NCI-H2029 (cell line): ENCODE measurements around the gene TRAK1.

ENCODE experiments used
- DNase-seq: peaks from one replicate; lab custom pipeline; 2025; lab: John Stamatoyannopoulos, UW

Gene TRAK1

GRCh38 chr3:42209917-42210316 is 118.8 kb downstream of the TRAK1 start:
- DNase-seq: no peak

DNA sequence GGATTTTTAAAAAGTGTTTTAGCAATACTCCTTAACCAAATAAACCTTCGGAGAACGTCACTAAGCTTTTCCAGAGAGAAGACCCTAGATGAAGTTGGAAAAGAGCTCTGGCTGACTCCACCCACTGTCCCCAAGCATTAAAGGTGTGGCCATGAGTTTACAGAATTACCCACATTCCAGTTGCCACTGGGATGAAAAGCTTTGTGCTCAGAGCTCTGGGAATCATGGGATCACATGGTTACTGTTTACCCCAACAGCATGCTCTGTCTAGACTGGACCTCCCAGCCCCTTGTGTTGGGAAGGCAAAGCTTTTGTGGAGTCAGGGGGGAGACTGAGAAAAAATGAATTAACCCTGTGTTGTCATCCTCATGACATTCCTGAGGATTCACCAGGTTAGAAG is 119.6 kb downstream of the TRAK1 start:
- no peak for DNase-seq

GRCh38 chr3:42213417-42213816 is 122.3 kb downstream of the TRAK1 start:
- no peak for DNase-seq

DNA sequence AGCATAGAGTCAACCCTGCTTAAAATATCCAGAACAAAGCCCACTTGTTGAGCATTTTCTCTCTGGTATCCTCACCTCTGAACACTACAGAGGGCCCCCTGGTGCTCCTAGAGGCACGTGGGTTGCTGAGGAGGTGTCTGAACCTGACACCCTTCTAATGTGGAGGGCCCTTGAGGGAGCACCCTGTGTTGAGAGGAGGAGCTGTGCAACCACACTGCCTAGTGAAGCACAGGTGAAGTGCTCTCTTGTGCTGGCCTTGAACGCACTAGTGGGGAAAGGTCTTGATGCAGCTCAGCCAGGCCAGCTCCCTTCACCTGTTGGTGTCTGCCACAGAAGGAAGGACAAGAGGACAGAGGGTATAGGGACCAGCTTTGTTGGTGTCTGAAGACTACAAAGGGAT is 122.9 kb downstream of the TRAK1 start:
- peak; percentile 96 for DNase-seq

- no peak for DNase-seq
These were observed 123.6 kb downstream of the TRAK1 start for GRCh38 chr3:42214565-42215283.

DNA sequence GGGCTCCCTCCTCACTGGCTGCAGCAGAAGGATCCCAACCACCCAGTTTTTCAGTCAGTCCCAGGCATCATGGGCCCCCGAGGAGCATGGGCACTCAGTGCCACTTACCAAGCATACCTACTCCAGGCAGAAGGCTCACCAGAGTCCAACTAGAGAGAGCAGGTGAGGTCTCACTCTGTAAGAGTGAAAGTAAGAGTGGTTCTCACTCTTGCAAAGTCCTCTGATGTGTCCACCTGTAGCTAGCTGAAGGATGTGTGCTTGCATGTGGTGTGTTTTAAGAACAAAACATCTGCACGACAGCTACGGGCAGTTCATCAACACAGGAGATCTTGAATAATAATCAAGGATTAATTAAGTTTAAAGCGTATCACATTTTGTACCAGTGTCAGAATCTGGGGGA is 125.1 kb downstream of the TRAK1 start:
- DNase-seq: no peak

DNA sequence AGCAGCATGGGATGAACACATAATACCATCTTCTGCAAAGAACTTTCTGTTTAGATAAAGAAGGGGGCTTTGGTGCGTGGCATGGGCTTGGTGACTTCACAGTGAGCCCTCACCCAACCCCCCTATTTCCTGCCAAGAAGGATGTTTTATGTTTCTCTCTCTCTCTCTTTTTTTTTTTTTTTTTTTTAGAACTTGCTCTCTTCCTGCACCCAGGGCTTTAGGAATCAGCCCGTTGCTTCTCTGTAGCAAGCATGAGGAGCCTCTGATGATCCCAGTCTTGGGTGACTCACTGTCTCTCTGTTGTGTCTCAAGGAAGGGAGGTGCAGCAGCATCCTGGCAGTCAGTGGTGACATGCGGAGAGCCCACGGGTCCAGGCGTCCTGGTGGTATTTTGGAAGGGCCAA is 125.8 kb downstream of the TRAK1 start:
- no peak for DNase-seq

DNA sequence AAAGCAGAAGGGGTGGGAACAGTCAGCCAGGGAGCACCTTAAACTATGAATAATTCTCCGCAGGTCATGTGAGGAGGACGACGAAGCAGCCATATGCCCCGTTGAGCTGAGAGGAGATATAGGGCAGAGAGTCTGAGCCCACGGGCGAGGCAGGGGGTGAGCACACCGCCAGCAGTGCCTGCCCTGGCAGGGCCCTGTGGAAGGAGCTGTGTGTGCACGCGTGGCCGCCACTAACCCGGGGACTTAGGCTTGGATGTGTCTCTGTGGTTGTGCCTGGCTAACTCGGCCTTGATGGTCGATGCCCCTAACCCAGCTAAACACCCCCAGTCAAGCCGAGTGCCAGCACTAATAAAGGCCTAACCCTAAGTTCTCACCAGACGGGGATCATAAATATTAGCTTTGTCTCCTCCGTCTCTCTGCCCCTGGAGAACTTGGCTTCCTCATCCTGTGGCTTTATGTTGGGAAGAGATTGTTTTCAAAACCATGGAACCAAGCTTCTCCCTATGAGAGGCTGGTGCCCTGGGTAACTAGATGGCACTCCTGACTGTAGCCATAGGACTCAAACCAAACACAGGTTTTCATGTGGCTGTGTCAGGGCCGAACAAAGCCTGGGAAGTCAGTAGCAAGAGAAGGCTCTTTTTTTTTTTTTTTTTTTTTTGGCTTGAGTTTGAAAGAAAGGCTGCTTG is 129.4 kb downstream of the TRAK1 start:
- DNase-seq: no peak

- DNase-seq: no peak
These were observed 132.0 kb downstream of the TRAK1 start for GRCh38 chr3:42222942-42223693.

DNA sequence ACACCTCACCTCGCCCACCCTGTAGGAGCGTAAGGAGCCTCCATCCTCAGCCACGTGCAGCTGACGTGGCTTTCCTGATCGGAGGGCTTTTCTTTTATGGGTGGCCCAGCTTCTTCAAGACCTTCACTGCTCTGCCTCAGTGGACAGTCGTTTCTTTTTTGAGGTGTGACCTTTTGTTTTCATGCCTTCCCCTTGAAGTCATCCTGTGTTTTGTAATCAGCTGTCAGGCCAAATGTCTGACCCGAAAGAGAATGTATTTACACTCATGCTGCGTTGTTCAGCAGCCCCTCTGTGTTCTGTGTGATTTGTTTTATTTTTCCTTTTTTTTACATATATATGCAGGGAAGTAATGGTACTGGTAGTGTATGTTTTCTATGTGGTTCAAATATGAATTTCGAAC is 133.0 kb downstream of the TRAK1 start:
- DNase-seq: no peak

DNA sequence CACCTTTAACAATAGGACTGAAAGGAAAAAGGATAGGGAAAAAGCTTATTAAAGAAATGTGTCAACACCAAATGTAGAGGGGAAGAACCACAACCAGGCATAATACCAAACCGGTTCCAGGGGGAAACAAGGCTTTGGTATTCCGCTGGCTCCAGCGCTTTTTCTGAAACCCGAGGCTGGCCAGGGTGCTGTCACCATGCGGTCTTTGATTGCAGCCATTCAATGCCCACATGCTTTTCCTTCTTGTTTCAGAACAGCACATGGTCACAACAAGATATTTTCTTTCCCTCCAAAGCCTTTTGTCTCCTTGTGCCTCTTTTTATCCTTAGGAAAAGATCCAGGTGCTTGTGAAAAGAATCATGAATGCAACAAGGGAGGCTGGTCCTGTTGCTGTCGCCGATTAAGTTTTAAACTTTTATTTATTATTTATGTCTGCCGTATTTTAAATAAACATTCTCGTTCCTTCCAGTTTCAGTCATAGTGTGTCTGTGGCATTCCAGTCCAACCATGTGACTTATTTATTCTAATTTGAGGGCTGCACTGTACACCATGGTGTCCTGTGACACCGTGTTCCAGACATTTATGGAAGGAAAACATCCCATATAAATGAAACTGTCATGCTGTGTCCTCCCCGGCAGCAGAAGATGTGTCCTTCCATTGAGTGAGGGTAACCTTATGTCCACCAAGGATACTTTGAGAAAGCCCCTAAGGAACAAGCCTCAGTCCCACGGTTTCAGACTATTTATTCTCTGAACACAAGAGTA is 133.7 kb downstream of the TRAK1 start:
- no peak for DNase-seq

DNA sequence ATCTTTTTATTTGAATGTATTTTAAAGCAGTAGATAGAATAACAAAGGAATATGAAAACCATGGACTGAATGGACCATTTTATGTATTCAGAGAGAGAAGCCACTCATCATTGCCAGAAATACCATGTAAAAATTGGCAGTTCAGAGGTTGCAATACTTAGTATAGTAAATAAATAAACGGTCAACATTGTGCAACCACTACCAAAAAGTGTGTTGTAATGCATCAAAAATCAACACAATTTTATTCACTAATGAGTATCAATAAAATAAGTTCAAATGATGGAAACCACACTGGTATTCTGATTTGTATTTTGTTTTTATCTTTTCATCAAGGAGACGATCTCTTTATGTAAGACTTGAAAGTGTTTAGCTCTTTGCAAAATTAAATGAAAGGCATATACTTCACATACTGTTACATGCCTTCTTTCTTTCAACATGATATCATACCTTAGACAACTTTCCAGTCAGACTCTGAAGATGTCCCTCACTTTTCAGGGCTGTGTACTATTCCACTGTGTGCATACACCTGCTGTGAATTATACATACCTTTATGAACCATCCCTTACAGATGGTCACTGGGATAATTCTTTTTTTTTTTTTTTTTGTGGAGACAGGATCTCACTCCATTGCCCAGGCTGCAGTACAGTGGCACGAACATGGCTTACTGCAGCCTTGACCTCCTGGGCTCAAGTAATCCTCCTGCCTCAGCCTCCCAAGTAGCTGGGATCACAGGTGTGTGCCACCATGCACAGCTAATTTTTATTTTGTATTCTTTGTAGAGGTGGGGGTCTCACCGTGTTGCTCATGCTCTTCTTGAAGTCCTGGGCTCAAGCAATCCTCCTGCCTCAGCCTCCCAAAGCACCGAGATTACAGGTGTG is 134.6 kb downstream of the TRAK1 start:
- no peak for DNase-seq

GRCh38 chr3:42226470-42227425 is 135.6 kb downstream of the TRAK1 start:
- DNase-seq: peak; percentile 90

- DNase-seq: no peak
These were observed 137.6 kb downstream of the TRAK1 start for GRCh38 chr3:42228796-42229195.

DNA sequence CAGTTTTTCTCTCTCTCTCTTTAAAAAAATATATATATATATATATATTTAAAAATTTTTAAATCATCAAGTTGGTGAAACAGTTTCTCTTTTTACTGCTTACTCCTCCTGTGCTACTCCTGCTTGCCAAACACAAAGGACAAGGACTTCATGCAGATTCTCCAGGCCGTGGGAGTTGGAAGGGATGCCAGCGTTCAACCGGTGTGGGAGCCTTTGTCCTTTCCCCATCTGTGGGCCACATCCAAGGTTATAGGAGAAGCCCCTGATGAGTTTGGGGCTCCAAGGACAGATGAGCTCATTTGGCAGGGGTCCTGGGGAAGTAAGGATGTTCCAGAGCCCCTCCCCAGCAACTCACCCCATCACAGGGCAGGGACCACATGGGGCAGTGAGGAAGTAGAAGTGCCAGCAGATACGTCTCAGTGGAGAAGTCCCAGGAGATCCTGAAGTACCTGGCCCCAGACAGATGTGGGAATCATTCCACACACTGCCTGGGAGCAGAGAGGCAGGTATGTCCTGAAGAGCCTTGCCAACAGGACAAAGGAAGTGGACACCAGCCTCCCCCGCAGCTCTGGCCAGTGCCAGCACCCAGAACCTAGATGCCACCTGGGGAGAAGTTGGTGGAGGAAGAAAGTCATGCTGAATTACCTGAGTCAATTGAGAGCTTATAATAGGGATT is 138.2 kb downstream of the TRAK1 start:
- DNase-seq: no peak

GRCh38 chr3:42229942-42230688 is 139.0 kb downstream of the TRAK1 start:
- DNase-seq: no peak

GRCh38 chr3:42230860-42231259 is 139.7 kb downstream of the TRAK1 start:
- no peak for DNase-seq

DNA sequence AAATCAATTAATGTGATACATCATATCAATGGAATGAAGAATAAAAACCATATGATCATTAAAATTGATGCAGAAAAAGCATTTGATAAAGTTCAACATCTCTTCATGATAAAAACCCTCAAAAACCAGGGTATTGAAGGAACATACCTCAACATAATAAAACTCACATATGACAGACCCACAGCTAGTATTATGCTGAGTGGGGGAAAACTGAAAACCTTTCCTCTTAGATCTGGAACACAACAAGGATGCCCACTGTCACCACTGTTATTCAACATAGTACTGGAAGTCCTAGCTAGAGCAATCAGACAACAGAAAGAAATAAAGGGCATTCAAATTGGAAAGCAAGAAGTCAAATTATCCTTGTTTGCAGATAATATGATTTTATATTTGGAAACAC is 144.4 kb downstream of the TRAK1 start:
- no peak for DNase-seq

GRCh38 chr3:42236611-42237010 is 145.5 kb downstream of the TRAK1 start:
- no peak for DNase-seq
